GM21447 (cell line): ENCODE measurements around the gene ALKBH5.

Experiments used
- ATAC-seq: cut with Tn5 transposase; IDR thresholded peaks from one replicate; pipeline ENCODE4 v1.9.1; 2021; ENCODE audit not compliant: unreplicated experiment

ALKBH5 gene

GRCh38 chr17:18258356-18259038, 74.9 kb downstream of the ALKBH5 start, which contains the start of gene FLII:
FLII (minus strand) TSS chr17:18258738; CDS start chr17:18258690, 48 bp downstream.
- ATAC-seq, result no peak
